ENCODE data around the gene CETN2.

DNA sequence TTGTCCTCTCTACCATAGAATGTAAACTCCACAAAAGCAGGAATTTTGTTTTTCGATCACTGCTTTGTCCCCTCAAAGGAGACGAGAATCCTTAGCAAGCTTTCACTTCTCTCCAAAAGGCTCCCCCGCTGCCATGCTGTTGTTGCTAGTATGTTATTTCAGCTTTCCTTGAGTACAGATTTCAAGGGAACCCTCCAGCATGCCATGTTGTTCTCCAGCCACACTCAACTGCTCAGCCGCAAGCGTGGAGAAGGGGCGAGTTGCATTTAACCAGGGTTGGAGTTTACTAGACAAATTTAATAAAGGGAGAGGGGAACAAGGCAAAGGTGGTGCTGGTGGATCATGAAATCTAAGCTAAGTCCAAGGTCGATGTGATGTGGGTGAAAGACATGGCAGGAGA lies 23.4 kb upstream of the CETN2 start:
- TF ChIP-seq, protein P1, sequence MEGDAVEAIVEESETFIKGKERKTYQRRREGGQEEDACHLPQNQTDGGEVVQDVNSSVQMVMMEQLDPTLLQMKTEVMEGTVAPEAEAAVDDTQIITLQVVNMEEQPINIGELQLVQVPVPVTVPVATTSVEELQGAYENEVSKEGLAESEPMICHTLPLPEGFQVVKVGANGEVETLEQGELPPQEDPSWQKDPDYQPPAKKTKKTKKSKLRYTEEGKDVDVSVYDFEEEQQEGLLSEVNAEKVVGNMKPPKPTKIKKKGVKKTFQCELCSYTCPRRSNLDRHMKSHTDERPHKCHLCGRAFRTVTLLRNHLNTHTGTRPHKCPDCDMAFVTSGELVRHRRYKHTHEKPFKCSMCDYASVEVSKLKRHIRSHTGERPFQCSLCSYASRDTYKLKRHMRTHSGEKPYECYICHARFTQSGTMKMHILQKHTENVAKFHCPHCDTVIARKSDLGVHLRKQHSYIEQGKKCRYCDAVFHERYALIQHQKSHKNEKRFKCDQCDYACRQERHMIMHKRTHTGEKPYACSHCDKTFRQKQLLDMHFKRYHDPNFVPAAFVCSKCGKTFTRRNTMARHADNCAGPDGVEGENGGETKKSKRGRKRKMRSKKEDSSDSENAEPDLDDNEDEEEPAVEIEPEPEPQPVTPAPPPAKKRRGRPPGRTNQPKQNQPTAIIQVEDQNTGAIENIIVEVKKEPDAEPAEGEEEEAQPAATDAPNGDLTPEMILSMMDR (IDR thresholded peaks at IDR 0.05) = no peak
- no peak for TF ChIP-seq POLR2A (IDR thresholded peaks at IDR 0.05)

Measured in right lobe of liver (tissue), 4 donors.